Ascending aorta (tissue), 2 donors: ENCODE data around the gene DDIT3. TPM values are rescaled to one million over a fixed set of nuclear protein-coding genes. Genes with fewer than 3 reads are reported as not detected.

ENCODE experiments used
- DNase-seq, 2 donors: peaks; one replicate each; pipeline ENCODE4 v3.0.0-alpha.2; 2019; ENCODE audit warnings: low spot score in 2 of 2
- H3K27ac ChIP-seq, 2 donors: fragments of 200-600 bp; sonication (generic); one replicate each; pipeline ENCODE4 v1.5.1; 2016 to 2017; ENCODE audit warnings: mild to moderate bottlenecking in 1 of 2
- H3K27me3 ChIP-seq: fragments of 200-600 bp; sonication (generic); one replicate; pipeline ENCODE4 v1.5.1; 2017
- H3K36me3 ChIP-seq, 2 donors: fragments of 200-600 bp; sonication (generic); one replicate each; pipeline ENCODE4 v1.5.1; 2016
- H3K4me1 ChIP-seq, 2 donors: fragments of 200-600 bp; sonication (generic); one replicate each; pipeline ENCODE4 v1.5.1; 2016 to 2017; ENCODE audit warnings: mild to moderate bottlenecking in 1 of 2
- H3K4me3 ChIP-seq, 2 donors: fragments of 200-600 bp; sonication (generic); one replicate each; pipeline ENCODE4 v1.5.1; 2016 to 2017; ENCODE audit warnings: mild to moderate bottlenecking in 1 of 2
- H3K9me3 ChIP-seq, 2 donors: fragments of 200-600 bp; sonication (generic); one replicate each; pipeline ENCODE4 v1.5.1; 2016
- CTCF ChIP-seq, 3 experiments: fragments of 200-600 bp in 2 of 3; fragments of 450-650 bp in 1 of 3; sonication (generic) in 2 of 3; IDR thresholded peaks; one replicate each; pipeline ENCODE4 v1.5.1; 2016 to 2019; ENCODE audit warnings: antibody characterized with exemption in 3 of 3, mild to moderate bottlenecking in 1 of 3, moderate library complexity in 1 of 3
- intact Hi-C: fragments of 100-400 bp; cut with DNase I; formaldehyde crosslinking; loops from one replicate; pipeline ENCODE4 v1.15.1; 2023
- total RNA-seq: library from RNA; depleted of rRNA; stranded (reverse); fragments of >200 nt; gene quantifications from one replicate; pipeline ENCODE4 v1.1.0, GENCODE V29; 2016

Gene DDIT3
- total RNA-seq, 1 donor from 2014 or later, result 0.64 TPM

DNA sequence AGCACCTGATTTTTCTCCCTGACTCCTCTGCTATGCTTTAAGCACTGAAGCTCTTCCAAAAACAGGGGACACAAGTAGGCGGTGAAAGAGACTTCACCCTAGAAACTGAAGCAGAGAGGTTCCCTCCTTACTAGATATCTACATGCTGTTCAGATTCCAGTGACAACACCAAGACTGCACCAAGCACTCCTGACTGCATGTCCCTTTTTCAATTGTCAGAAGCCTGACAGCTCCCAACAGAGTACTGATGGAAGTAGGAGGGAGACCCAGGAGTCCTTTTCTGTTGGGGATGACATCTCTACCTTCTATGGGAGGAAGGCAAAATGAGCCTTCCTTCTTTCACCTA lies 16.3 kb upstream of the DDIT3 start:
- peaks cover 41 to 72% of the 10 kb centered on the region in 2 donors for H3K36me3 ChIP-seq
- H3K4me3 ChIP-seq, result no peak overlapping the region
- no peaks in the 10 kb centered on the region for H3K27me3 ChIP-seq
- H3K27ac ChIP-seq, result no peak overlapping the region
- no peak for DNase-seq
- no peaks in the 10 kb centered on the region for H3K9me3 ChIP-seq
- no peak for TF ChIP-seq CTCF (IDR thresholded peaks at IDR 0.05)
- intact Hi-C loops, result no loop called here
- no peaks in the 10 kb centered on the region for H3K4me1 ChIP-seq

GRCh38 chr12:57535764-57536596 lies 15.7 kb upstream of the DDIT3 start:
- no peak for TF ChIP-seq CTCF (IDR thresholded peaks at IDR 0.05)
- Histone ChIP-seq H3K27me3 (no peaks in the 10 kb centered on the region), H3K9me3 (no peaks in the 10 kb centered on the region), H3K36me3 (peaks cover 46 to 77% of the 10 kb centered on the region in 2 donors), H3K27ac (no peak overlapping the region), H3K4me3 (no peak overlapping the region), H3K4me1 (no peaks in the 10 kb centered on the region)
- intact Hi-C loops, result no loop called here
- DNase-seq, result no peak

DNA sequence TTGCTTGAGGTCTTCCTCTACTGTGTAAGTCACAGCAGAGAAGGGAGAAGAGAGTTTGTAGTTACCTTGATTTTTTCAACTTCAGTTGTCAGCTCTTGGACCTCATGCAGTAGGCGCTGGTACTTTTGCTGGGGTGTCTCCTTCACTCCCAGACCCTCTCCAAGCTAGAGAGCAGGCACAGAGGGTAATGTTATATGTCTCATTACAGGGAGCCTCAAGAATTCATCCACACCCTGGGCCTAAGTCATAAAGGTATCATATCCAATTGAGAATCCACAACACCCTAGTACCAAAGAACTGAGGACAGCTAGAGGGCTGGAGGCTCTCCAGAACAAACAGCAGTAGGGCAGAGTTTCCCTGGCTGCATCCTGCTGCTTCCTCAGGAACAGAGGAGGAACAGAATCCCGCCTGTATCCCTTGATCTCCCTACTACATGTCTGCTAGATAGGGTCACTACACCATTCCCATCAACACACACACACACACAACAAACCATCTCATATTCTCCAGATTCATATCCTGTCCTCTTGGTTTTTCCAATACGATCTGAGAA lies 14.8 kb upstream of the DDIT3 start:
- Histone ChIP-seq H3K4me3 (no peak overlapping the region), H3K27ac (no peak overlapping the region), H3K9me3 (no peaks in the 10 kb centered on the region), H3K36me3 (peaks cover 55 to 83% of the 10 kb centered on the region in 2 donors), H3K27me3 (no peaks in the 10 kb centered on the region), H3K4me1 (no peaks in the 10 kb centered on the region)
- TF ChIP-seq CTCF (IDR thresholded peaks at IDR 0.05), result no peak
- intact Hi-C loops, result no loop called here
- DNase-seq, result no peak

DNA sequence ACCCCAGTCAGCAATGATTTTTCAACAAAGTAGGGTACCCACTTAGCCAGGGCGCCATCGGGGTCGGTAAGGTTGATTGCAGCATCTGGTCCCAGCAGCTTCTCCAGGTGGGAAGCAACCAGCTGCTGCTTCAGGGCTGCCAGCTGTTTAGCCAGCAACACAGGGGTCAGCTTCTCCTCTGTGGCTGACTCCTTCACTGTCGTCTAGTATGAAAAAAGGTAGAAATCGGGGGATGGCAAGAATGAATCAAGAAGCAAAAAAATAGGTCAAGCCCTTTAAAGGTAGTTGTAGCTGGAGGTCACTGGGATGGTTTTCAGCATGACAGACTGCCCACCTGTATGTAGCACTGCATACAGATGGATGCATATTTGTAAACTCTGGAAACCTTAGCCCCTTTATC lies 13.9 kb upstream of the DDIT3 start:
- no peak overlapping the region for H3K27ac ChIP-seq
- no peaks in the 10 kb centered on the region for H3K4me1 ChIP-seq
- no peaks in the 10 kb centered on the region for H3K9me3 ChIP-seq
- H3K36me3 ChIP-seq, result peaks cover 63 to 83% of the 10 kb centered on the region in 2 donors
- H3K4me3 ChIP-seq, result no peak overlapping the region
- no peaks in the 10 kb centered on the region for H3K27me3 ChIP-seq
- no peak for TF ChIP-seq CTCF (IDR thresholded peaks at IDR 0.05)
- intact Hi-C loops, result no loop called here
- no peak for DNase-seq

DNA sequence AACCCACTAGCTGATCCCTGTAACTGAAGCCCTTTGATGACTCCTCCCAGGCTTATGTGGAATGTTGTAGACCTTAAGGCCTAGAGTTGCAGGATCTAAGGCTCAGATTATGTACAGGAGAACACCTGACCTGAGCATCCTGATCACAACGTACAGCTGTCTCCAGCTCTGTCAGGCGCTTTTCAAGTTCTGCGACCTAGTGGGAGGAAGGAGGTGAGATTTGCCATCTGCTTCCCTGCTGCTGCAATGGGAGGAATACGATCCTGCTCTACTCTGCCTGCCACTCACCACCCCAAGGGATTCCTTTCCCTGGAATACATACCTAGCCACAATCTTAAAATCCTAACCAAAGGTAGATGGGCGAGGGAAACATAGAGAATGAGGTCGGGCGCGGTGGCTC lies 12.8 kb upstream of the DDIT3 start:
- Histone ChIP-seq H3K9me3 (no peaks in the 10 kb centered on the region), H3K36me3 (peaks cover 74 to 83% of the 10 kb centered on the region in 2 donors), H3K27ac (no peak overlapping the region), H3K4me3 (no peak overlapping the region), H3K27me3 (no peaks in the 10 kb centered on the region), H3K4me1 (no peaks in the 10 kb centered on the region)
- DNase-seq, result no peak
- intact Hi-C loops, result no loop called here
- TF ChIP-seq CTCF (IDR thresholded peaks at IDR 0.05), result no peak
